AG08395 (cell line): ENCODE measurements around the gene ARHGAP24.
"Not testable (repeated sequence)": the region's sequence is repeated elsewhere in the genome, so short reads cannot be mapped to it uniquely, and the experiment has no call there.

Experiments
- DNase-seq: peaks from one replicate; pipeline ENCODE4 v3.0.0; 2012; ENCODE audit warnings: mixed read lengths, low spot score

The ARHGAP24 gene

GRCh38 chr4:85656759-85657505 lies 182.0 kb downstream of the ARHGAP24 start:
- DNase-seq = no peak

- DNase-seq = no peak
Observed at GRCh38 chr4:85658766-85659439, 184.0 kb downstream of the ARHGAP24 start.

DNA sequence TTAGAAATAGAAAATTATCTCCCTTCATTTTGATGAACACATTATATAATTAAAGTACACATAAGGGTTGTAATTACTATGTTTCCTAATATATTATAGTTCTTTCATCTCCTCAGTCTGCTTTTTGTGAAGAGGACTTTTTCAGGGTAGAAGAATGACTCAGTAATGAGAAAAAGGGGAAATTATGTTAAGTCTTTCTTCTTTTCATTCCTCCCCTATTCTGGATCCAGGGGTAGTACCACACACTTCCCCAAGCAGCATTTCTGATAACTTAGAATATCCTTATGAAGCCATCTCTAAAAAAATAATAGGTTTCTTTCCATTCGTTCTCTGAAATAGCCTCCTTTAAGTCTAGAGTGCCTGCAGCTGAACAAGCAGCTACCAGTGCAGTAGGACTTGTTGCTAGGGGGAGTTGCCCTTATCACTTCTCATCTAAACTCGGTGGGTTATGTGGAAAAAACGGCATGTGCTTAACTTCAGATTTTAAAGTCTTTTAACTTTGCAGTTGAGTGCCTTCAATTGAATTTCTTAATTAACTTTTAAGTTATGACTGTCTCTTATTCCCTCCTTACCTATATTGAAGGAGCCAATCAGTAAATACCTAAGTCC lies 184.8 kb downstream of the ARHGAP24 start:
- no peak for DNase-seq

DNA sequence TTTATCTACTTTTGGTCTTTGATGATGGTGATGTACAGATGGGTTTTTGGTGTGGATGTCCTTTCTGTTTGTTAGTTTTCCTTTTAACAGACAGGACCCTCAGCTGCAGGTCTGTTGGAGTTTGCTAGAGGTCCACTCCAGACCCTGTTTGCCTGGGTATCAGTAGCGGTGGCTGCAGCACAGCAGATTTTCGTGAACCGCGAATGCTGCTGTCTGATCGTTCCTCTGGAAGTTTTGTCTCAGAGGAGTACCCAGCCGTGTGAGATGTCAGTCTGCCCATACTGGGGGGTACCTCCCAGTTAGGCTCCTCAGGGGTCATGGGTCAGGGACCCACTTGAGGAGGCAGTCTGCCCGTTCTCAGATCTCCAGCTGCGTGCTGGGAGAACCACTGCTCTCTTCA lies 191.7 kb downstream of the ARHGAP24 start:
- DNase-seq = not testable (repeated sequence)

DNA sequence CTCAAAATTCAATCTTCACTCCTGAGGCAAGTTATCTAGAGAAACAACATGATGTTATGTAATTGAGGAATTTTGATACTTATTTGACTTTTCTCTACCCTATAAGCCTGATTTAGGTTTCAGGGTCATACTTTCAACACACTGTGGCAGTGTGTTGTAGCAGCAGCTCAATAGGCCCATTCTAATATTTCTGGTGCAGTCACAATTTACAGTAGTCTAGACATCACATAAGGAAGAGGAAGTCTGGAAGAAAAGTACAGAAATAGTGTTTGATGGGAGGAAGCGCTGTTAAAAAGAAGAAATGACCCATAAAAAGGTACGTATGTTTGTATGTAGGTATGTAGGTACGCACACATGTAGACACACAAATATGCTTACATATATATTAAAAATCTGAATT lies 194.3 kb downstream of the ARHGAP24 start:
- no peak for DNase-seq

DNA sequence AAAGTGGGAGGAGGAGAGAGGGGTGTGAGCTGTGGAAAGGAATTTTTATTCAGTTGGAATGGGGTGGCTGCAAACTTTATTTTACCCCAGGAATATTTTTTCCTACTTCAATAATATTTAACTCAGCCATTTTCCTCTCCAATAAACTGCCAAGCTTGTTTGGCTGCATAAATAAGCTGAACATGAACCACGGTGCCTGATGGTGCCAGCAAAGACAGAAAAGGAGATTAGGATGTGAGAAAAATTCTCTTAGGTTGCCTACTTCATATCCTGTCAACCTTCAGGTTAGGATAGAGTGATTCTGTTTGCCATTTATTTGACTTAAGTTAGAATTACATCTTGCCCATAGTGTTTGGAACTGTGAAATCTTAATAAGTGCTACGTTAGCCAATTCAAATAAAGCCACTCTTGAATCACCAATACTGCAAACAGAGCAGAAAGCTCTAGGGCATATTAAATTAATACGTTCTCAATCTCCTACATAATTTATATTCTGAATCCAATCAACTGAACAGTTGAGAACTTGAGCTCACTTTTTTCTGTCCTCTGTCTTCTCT lies 195.1 kb downstream of the ARHGAP24 start:
- no peak for DNase-seq

DNA sequence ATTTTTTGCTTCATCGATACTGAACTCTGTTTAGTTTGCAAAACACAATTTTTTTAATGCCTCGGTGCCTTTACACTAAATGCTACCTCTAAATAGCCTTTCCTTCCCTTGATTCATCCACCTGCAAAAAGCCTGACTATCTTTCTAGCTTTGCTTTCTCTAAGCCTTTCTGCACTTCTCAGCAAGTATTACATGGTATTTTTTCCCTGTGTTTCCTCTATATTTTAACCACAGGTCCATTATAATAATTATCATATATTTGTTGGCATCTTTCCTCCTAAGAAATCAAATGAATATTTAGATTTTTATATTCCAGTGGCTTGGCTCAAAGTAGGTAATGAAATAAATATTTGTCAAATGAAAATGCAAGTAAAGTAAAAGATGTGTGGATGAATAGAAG lies 196.2 kb downstream of the ARHGAP24 start:
- DNase-seq = no peak

DNA sequence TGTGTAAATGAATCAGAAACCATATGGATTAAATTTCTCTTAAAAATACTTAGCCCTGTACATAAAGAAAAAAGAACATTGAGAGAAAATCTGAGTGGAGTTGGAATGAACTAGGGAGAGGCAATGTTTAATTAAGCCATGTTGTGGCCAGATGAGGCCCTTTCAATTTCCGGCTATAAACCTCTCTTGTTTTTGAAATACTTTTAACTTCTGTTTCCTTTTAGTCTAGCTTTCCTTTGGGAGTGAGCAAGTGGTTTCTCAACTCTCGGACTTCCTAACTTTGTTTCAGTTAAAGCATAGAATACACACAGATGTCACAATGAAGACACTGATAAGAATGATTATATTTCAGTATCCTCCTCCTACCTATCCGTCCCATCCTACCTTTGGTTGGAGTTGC lies 197.2 kb downstream of the ARHGAP24 start:
- DNase-seq = peak; percentile 34

DNA sequence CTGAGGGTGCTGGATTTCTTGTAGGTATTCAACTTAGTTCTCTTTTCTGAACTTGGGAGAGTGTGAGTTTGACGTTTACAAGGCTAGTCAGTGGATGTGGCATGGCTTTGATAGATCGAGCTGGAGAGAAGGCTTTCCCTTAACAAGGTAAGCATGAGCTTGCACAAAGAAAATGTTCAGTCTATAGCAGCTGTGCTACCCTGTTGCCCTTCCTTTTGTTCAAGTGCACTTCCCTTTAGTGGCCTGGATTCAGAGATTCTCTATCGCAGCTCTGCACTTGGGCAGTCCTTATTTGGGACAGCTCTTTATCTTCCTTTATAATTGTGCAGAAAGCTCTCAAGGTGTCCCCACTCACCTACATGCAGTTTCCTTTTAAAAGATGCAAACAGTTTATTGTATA lies 198.0 kb downstream of the ARHGAP24 start:
- DNase-seq = no peak

- no peak for DNase-seq
Observed at GRCh38 chr4:85673540-85673939, 198.6 kb downstream of the ARHGAP24 start.

- no peak for DNase-seq
Observed at GRCh38 chr4:85675076-85676049, 200.4 kb downstream of the ARHGAP24 start.

DNA sequence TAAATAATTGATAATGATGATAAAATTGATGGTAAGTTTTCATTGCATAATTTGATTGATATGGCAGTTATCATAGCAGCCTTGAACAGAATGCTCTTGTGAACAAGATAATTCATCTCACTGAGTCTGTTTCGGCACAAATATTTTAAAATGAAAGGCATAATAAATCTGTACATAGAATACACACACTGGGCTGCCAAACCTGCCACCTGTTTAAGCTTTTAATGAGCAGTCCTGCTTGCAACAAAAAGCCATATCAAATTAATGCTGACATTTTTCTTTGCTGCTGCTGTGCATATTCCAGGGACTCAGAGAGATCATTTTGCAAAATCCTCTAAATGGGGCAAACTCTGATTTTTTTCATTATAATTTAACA lies 201.1 kb downstream of the ARHGAP24 start:
- DNase-seq = no peak

DNA sequence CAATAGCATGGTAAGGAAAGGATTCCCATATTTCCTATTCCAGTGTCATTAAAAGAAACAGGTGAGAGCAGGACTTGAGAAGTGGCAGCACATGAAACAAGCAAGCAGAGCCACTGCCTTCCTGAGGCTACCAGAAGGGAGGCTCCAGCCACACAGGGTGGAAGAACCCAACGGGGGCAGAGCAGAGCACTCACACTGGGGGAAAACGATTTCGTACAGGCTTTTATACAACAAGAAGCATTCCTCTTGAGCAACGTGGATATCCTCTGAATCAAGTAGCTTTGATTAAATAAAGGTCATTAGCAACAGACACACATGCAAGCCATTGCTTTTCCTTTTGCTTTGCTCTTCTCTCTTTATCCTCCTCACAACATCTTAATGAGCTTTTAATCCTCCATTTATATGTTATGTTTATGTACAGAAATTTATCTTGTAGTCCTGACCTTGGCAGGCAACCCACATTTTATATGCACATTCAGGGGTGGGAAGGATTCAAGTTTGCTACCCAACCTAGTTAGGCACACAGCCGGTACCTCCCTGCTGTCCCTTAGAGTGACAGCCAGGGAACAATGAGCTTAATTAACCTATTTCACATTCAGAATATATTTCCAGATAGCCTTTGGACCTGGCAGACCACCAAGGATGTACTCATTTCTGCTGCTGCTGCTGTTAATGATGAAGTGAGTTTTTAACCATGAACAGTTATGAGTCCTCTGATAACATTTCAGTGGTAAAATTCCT lies 202.1 kb downstream of the ARHGAP24 start:
- DNase-seq = peak; percentile 14

DNA sequence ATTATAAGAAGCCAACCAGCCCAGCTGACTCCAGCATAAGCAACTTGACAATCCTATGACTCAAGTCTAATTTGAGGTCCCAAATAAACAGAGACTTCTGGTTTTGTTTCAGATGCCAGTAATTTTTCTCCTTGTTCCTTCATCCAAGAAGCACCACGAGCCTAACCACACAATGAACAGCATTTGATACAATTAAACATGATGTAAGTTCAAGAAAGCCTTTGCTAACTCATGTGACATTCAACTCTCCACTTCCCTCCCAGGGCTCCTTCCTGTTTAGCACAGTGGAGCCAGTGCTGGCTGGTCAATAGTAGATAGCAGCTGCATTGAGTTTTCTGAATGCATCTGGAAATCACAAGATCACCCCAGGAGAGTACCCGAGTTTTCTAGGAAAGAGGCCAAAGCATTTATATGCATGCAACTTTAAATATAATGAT lies 206.3 kb downstream of the ARHGAP24 start:
- peak; percentile 86 for DNase-seq

GRCh38 chr4:85681921-85682320 lies 207.0 kb downstream of the ARHGAP24 start:
- DNase-seq = no peak

- DNase-seq = no peak
Observed at GRCh38 chr4:85682391-85682790, 207.4 kb downstream of the ARHGAP24 start.

DNA sequence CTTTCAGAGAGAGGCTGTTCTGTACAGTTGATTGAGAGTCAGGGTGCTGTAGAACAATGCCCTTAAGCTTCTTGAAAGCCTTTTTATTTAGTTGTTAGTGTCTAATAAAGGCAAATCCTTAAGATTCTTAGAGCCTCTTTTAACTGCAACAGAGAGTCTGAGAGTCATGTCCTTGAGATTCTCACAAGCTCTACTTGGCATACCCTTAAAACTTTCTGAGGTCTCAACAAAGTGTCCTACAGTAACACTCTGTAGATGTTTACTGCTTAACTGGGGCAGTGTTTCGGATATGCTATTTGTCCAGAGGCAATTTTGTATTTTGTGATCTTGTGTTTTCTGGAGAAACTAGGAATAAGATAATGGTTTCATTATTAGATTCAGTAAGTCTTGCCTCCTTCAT lies 209.7 kb downstream of the ARHGAP24 start:
- no peak for DNase-seq

DNA sequence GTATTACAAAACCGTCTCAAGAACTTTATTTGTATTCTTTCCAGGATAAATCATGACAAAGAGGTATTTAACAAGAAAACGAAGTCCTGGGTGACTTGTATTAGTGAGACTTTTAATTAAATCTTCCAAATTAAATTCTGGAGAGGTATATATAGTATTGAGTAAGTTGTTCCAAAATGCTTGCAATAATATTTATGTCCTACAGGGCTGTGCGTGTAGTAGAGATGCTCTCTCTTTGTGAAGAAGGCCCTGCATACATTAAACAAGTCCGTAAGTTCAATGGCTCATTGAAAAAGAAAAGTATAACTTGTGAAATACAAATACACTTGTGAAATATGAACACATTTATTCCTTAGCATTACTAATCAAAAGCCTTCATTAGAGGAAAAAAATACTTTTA lies 211.4 kb downstream of the ARHGAP24 start:
- no peak for DNase-seq

DNA sequence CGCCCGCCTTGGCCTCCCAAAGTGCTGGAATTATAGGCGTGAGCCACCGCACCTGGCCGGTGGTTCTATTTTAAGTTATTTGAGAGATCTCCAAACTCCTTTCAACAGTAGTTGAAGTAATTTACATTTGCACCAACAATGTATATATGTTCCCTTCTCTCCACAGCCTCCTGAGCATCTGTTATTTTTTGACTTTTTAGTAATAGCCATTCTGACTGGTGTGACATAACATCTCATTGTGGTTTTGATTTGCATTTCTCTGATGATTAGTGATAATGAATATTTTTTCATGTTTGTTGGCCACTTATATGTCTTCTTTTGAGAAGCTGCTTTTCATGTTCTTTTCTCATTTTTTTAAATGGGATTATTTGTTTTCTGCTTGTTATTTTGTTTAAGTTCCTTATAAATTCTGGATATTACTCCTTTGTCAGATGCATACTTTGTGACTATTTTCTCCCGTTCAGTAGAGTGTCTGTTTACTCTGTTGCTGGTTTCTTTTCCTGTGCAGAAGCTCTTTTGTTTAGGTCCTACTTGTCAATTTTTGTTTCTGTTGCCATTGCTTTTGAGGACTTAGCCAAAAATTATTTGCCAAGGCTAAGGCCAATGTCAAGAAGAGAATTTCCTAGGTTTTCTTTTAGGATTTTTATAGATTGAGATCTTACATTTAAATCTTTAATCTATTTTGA lies 213.2 kb downstream of the ARHGAP24 start:
- no peak for DNase-seq

GRCh38 chr4:85696661-85697060 lies 221.7 kb downstream of the ARHGAP24 start:
- no peak for DNase-seq
